Brain microvascular endothelial cell (primary cell): ENCODE measurements around the gene FPR1.

Experiments used
- DNase-seq: peaks from one replicate; pipeline ENCODE4 v3.0.0-alpha.2; 2020
- H3K27ac ChIP-seq: fragments of 250-450 bp; sonication (Bioruptor Pico); 2 replicates; pipeline ENCODE4 v1.5.1; 2020; ENCODE audit warnings: mild to moderate bottlenecking, moderate library complexity
- H3K27me3 ChIP-seq: fragments of 250-450 bp; sonication (Bioruptor Pico); replicated peaks from 2 replicates; pipeline ENCODE4 v1.5.1; 2020; ENCODE audit warnings: mild to moderate bottlenecking
- H3K36me3 ChIP-seq: fragments of 250-450 bp; sonication (Bioruptor Pico); replicated peaks from 2 replicates; pipeline ENCODE4 v1.5.1; 2020; ENCODE audit warnings: mild to moderate bottlenecking
- H3K4me3 ChIP-seq: 2 replicates; pipeline ENCODE4 v1.5.1; 2011; ENCODE audit warnings: low read depth, mild to moderate bottlenecking, control low read depth, low read length, moderate library complexity
- CTCF ChIP-seq: IDR thresholded peaks from 2 replicates; pipeline ENCODE4 v1.5.1; 2011; ENCODE audit warnings: low read depth, mild to moderate bottlenecking, moderate library complexity, low read length, control low read depth, inconsistent platforms; ENCODE audit errors: missing control alignments
- in situ Hi-C: cut with HindIII; loops from 2 replicates; pipeline ENCODE4 v1.10.0; 2017; ENCODE audit warnings: low sequenced_read_pairs, low pct_ligation_motif_present

Gene FPR1

GRCh38 chr19:51788029-51788428, 36.4 kb upstream of the FPR1 start:
- in situ Hi-C loops, result no loop called here
- H3K4me3 ChIP-seq, result no peak overlapping the region
- no peak overlapping the region for H3K27ac ChIP-seq
- no peak for TF ChIP-seq CTCF
- DNase-seq, result no peak
- no peaks in the 10 kb centered on the region for H3K27me3 ChIP-seq
- H3K36me3 ChIP-seq, result no peaks in the 10 kb centered on the region

DNA sequence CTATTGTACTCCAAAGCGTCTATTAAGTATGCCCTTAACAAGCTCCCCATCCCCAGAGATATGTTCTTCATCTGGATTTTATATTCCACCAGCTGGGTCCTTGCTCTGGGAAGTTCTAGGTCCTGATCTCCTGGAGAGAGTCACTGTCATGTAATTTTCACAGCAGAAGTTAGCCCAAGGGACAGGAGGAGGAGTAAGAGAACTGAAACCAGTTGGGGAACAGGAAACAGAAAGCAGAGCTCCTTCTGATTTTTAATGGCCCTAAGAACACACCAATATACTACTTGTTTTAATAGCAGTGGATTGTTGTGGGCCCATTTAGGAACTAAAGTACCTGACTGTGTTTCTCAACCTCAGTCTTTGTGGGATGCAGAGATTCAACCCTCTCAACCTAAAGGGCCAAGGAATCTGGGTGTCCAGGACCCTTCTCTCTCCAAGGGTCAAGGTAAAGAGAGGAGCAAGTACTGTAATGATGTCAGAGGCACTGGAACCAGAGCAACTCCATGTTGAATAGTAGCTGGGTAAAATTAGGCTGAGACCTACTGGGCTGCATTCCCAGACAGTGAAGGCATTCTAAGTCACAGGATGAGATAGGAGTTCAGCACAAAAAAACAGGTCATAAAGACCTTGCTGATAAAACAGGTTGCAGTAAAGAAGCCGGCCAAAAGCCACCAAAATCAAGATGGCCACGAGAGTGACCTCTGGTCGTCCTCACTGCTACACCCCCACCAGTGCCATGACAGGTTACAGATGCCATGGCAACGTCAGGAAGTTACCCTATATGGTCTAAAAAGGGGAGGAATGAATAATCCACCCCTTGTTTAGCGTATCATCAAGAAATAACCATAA, 35.2 kb upstream of the FPR1 start:
- no peak for DNase-seq
- Histone ChIP-seq H3K4me3 (no peak overlapping the region), H3K27ac (no peak overlapping the region), H3K27me3 (no peaks in the 10 kb centered on the region), H3K36me3 (no peaks in the 10 kb centered on the region)
- no peak for TF ChIP-seq CTCF
- in situ Hi-C loops, result no loop called here

- TF ChIP-seq CTCF, result no peak
- H3K4me3 ChIP-seq, result no peak overlapping the region
- H3K27me3 ChIP-seq, result no peaks in the 10 kb centered on the region
- no peak overlapping the region for H3K27ac ChIP-seq
- in situ Hi-C loops, result no loop called here
- H3K36me3 ChIP-seq, result no peaks in the 10 kb centered on the region
- peak; percentile 32 for DNase-seq
Observed at GRCh38 chr19:51784922-51785690, 33.4 kb upstream of the FPR1 start.

- no peaks in the 10 kb centered on the region for H3K27me3 ChIP-seq
- DNase-seq, result no peak
- H3K27ac ChIP-seq, result no peak overlapping the region
- no peak overlapping the region for H3K4me3 ChIP-seq
- in situ Hi-C loops, result no loop called here
- no peaks in the 10 kb centered on the region for H3K36me3 ChIP-seq
- no peak for TF ChIP-seq CTCF
Observed at GRCh38 chr19:51784109-51784785, 32.6 kb upstream of the FPR1 start.

- in situ Hi-C loops, result no loop called here
- H3K4me3 ChIP-seq, result no peak overlapping the region
- H3K36me3 ChIP-seq, result no peaks in the 10 kb centered on the region
- no peak overlapping the region for H3K27ac ChIP-seq
- no peaks in the 10 kb centered on the region for H3K27me3 ChIP-seq
- TF ChIP-seq CTCF, result peak; percentile 47
- DNase-seq, result peak; percentile 8
Observed at GRCh38 chr19:51783372-51783771, 31.7 kb upstream of the FPR1 start.
